Stimulated activated naive CD8-positive, alpha-beta T cell treated with anti-CD3 and anti-CD28 coated beads, Interleukin-15, Interleukin-2, amounts not matched to agents 100 U/mL and 50 U/mL, for 24 hours (primary cell): ENCODE data around the gene TTC39A.
A peak's percentile ranks its signal among the peaks of the same experiment; 100 is the strongest.

Experiments
- ATAC-seq: fragments of 150-1000 bp; cut with Tn5 transposase; one replicate; pipeline ENCODE4 v1.10.0; 2021
- DNase-seq: peaks from one replicate; pipeline ENCODE4 v3.0.0; 2021

TTC39A gene

GRCh38 chr1:51297401-51298321, 32.7 kb downstream of the TTC39A start:
- ATAC-seq (no peak), DNase-seq (no peak)

- ATAC-seq: peak; percentile 61
- peak; percentile 87 for DNase-seq
Observed at GRCh38 chr1:51296383-51297357, 33.7 kb downstream of the TTC39A start.

GRCh38 chr1:51295926-51296325, 34.4 kb downstream of the TTC39A start:
- DNase-seq (no peak), ATAC-seq (no peak)

GRCh38 chr1:51294566-51295184, 35.7 kb downstream of the TTC39A start:
- no peak for DNase-seq
- no peak for ATAC-seq

GRCh38 chr1:51293898-51294515, 36.4 kb downstream of the TTC39A start:
- DNase-seq (no peak), ATAC-seq (no peak)

- ATAC-seq (no peak), DNase-seq (no peak)
Observed at GRCh38 chr1:51290489-51290847, 39.9 kb downstream of the TTC39A start.

- DNase-seq (no peak), ATAC-seq (no peak)
Observed at GRCh38 chr1:51289676-51290488, 40.5 kb downstream of the TTC39A start.

- no peak for ATAC-seq
- no peak for DNase-seq
Observed at GRCh38 chr1:51288578-51288977, 41.8 kb downstream of the TTC39A start.

GRCh38 chr1:51287966-51288365, 42.4 kb downstream of the TTC39A start:
- no peak for DNase-seq
- ATAC-seq: no peak

- no peak for DNase-seq
- peak; percentile 78 for ATAC-seq
Observed at GRCh38 chr1:51285055-51285454, 45.3 kb downstream of the TTC39A start.

- no peak for ATAC-seq
- DNase-seq: no peak
Observed at GRCh38 chr1:51284487-51284954, 45.8 kb downstream of the TTC39A start.

GRCh38 chr1:51283979-51284378, 46.4 kb downstream of the TTC39A start:
- DNase-seq (no peak), ATAC-seq (peak; percentile 35)

GRCh38 chr1:51282605-51283004, 47.8 kb downstream of the TTC39A start:
- no peak for DNase-seq
- ATAC-seq: no peak

- no peak for DNase-seq
- ATAC-seq: no peak
Observed at GRCh38 chr1:51281807-51282206, 48.6 kb downstream of the TTC39A start.

- no peak for ATAC-seq
Observed at GRCh38 chr1:51280321-51280978, 49.9 kb downstream of the TTC39A start.

GRCh38 chr1:51276286-51276685, 54.1 kb downstream of the TTC39A start:
- DNase-seq: no peak
- ATAC-seq: no peak

More at GRCh38 chr1:51280321-51280978, 49.9 kb downstream of the TTC39A start:
- DNase-seq: no peak

GRCh38 chr1:51274676-51275075, 55.7 kb downstream of the TTC39A start:
- ATAC-seq: no peak
- DNase-seq: no peak

GRCh38 chr1:51272916-51273315, 57.4 kb downstream of the TTC39A start:
- ATAC-seq (no peak), DNase-seq (no peak)

GRCh38 chr1:51270751-51271150, 59.6 kb downstream of the TTC39A start:
- ATAC-seq (no peak), DNase-seq (no peak)

- ATAC-seq: no peak
- DNase-seq: no peak
Observed at GRCh38 chr1:51268634-51269033, 61.7 kb downstream of the TTC39A start.
